AG09319 (cell line): Measurements from ENCODE around the gene NUCB1.

ENCODE experiments used
- DNase-seq: peaks from one replicate; pipeline ENCODE4 v3.0.0-alpha.2; 2010; ENCODE audit warnings: low read depth; ENCODE audit errors: extremely low read depth
- CTCF ChIP-seq: IDR thresholded peaks from 2 replicates; pipeline ENCODE4 v1.5.1; 2011; ENCODE audit warnings: low read depth, mild to moderate bottlenecking, inconsistent platforms, low read length, moderate library complexity

Gene NUCB1

GRCh38 chr19:48940902-48941301 lies 40.8 kb downstream of the NUCB1 start:
- DNase-seq: no peak
- no peak for TF ChIP-seq CTCF

DNA sequence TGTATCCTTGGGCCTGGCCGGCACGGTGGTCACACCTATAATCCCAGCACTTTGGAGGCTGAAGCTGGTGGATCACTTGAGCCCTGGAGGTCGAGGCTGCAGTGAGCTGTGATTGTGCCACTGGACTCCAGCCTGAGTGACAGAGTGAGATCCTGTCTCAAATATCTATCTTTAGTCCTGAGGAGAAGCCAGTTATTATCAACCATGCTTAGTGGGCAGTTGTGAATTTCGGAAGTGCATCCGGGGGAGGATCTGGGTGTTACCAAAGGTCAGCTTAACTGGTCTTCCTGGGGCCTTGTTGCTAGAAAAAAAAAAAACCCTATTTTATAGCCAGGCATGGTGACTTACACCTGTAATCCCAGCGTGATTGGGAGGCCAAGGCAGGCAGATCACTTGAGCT lies 43.0 kb downstream of the NUCB1 start:
- TF ChIP-seq CTCF: no peak
- DNase-seq: no peak

- no peak for DNase-seq
- no peak for TF ChIP-seq CTCF
Observed at GRCh38 chr19:48945415-48945814, 45.3 kb downstream of the NUCB1 start.

- no peak for TF ChIP-seq CTCF
- no peak for DNase-seq
Observed at GRCh38 chr19:48945817-48946216, 45.7 kb downstream of the NUCB1 start.

- no peak for DNase-seq
- no peak for TF ChIP-seq CTCF
Observed at GRCh38 chr19:48946463-48947257, 46.5 kb downstream of the NUCB1 start.

GRCh38 chr19:48947258-48947542 lies 47.1 kb downstream of the NUCB1 start:
- no peak for DNase-seq
- no peak for TF ChIP-seq CTCF

DNA sequence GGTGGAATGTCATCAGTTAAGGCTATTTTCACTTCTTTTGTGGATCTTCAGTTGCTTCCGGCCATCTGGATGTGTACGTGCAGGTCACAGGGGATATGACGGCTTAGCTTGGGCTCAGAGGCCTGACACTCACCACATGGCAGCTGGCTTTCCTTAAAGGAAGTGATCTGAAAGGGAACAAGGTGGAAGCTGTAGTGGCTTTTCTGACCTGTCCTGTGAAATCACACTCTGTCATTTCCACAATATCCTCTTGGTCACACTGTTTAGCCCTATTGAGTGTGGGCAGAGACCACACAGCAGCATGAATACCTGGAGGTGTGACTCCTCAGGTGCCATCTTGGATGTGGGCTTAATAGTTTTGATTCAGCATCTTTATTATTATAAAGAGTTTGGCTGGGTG lies 50.0 kb downstream of the NUCB1 start:
- no peak for DNase-seq
- no peak for TF ChIP-seq CTCF
